OCI-LY7 (cell line): ENCODE results near the gene SMAD6. TPM values are rescaled to one million over a fixed set of nuclear protein-coding genes. Genes with fewer than 3 reads are reported as not detected.

Source experiments
- BruUV-seq: library from RNA; stranded (reverse); fragments of 400-500 nt; replicated peaks from 2 replicates; lab custom pipeline; 2021; lab: Mats Ljungman, UMichigan
- CTCF ChIA-PET: fragments of 300-600 bp; sonication (Branson Sonifier 250); formaldehyde crosslinking; loops from one replicate; lab custom pipeline; 2022; ENCODE audit warnings: antibody characterized with exemption; ENCODE audit not compliant: unreplicated experiment; lab: Charles Lee
- POLR2A ChIA-PET: fragments of 300-600 bp; sonication (Branson Sonifier 250); formaldehyde crosslinking; loops from one replicate; lab custom pipeline; 2022; ENCODE audit warnings: antibody characterized with exemption; lab: Charles Lee
- DNase-seq: peaks from one replicate; pipeline ENCODE4 v3.0.0-alpha.2; 2015; ENCODE audit warnings: low spot score
- H2AFZ ChIP-seq: fragments of 200-600 bp; sonication (generic), shearing (Covaris generic); 2 replicates; pipeline ENCODE4 v1.6.1; 2014; ENCODE audit warnings: mild to moderate bottlenecking, antibody characterized with exemption, low read length, moderate library complexity
- H3K27ac ChIP-seq: fragments of 200-600 bp; sonication (generic); 2 replicates; pipeline ENCODE4 v1.5.1; 2014; ENCODE audit warnings: mixed run types, low read depth, mild to moderate bottlenecking, moderate library complexity, low read length, inconsistent platforms; ENCODE audit not compliant: poor library complexity, severe bottlenecking
- H3K36me3 ChIP-seq: fragments of 200-600 bp; sonication (generic); 2 replicates; pipeline ENCODE4 v1.6.1; 2014; ENCODE audit warnings: mild to moderate bottlenecking, antibody characterized with exemption, low read length, moderate library complexity, mixed read lengths; ENCODE audit not compliant: insufficient read depth
- H3K4me1 ChIP-seq: fragments of 200-600 bp; sonication (generic); 2 replicates; pipeline ENCODE4 v1.5.1; 2014; ENCODE audit warnings: mild to moderate bottlenecking, low read length; ENCODE audit not compliant: insufficient read depth, poor library complexity, severe bottlenecking
- H3K4me2 ChIP-seq: fragments of 200-600 bp; sonication (generic); 2 replicates; pipeline ENCODE4 v1.6.1; 2014; ENCODE audit warnings: mild to moderate bottlenecking, low read length
- H3K4me3 ChIP-seq: fragments of 200-600 bp; sonication (generic); 2 replicates; pipeline ENCODE4 v1.5.1; 2014; ENCODE audit warnings: mild to moderate bottlenecking, low read depth, low read length; ENCODE audit not compliant: poor library complexity, severe bottlenecking
- H3K79me2 ChIP-seq: fragments of 200-600 bp; sonication (generic); 2 replicates; pipeline ENCODE4 v1.6.1; 2016; ENCODE audit warnings: low read depth, mild to moderate bottlenecking, low read length, moderate library complexity, mixed read lengths; ENCODE audit not compliant: insufficient read depth
- H3K9me2 ChIP-seq: fragments of 200-600 bp; sonication (generic); 2 replicates; pipeline ENCODE4 v1.6.1; 2016; ENCODE audit warnings: mild to moderate bottlenecking, low read length, mixed read lengths; ENCODE audit not compliant: insufficient read depth
- H3K9me3 ChIP-seq: fragments of 200-600 bp; sonication (generic); 2 replicates; pipeline ENCODE4 v1.6.1; 2014; ENCODE audit warnings: mild to moderate bottlenecking, mixed run types, low read length, mixed read lengths
- H4K20me1 ChIP-seq: fragments of 200-600 bp; sonication (generic); 2 replicates; pipeline ENCODE4 v1.6.1; 2014; ENCODE audit warnings: mild to moderate bottlenecking, antibody characterized with exemption, low read length, moderate library complexity, mixed read lengths; ENCODE audit not compliant: insufficient read depth
- CTCF ChIP-seq: fragments of 200-600 bp; sonication (generic); conservative IDR thresholded peaks from 2 replicates; pipeline ENCODE4 v1.5.1; 2014; ENCODE audit warnings: mild to moderate bottlenecking, antibody characterized with exemption, low read length, moderate library complexity, mixed read lengths
- EZH2phosphoT487 ChIP-seq: fragments of 200-600 bp; sonication (generic); IDR thresholded peaks from 2 replicates; pipeline ENCODE4 v1.6.1; 2018; ENCODE audit warnings: low read depth, borderline replicate concordance, mild to moderate bottlenecking, mixed run types, antibody characterized with exemption, low read length, moderate library complexity, mixed read lengths
- intact Hi-C: fragments of 100-400 bp; cut with micrococcal nuclease; formaldehyde crosslinking; loops from one replicate; pipeline ENCODE4 v1.10.0; 2022; ENCODE audit not compliant: unreplicated experiment
- total RNA-seq, 2 experiments: library from RNA; depleted of rRNA in 1 of 2; stranded (reverse); fragments of >200 nt in 1 of 2; shearing (Covaris generic) in 1 of 2; gene quantifications; 2 replicates each; pipeline ENCODE4 v1.2.3, GENCODE V29; 2014 to 2022

The SMAD6 gene
- total RNA-seq, 2 experiments from 2014 or later, result 14.6 to 16.1 TPM

- DNase-seq, result no peak
- no peak for TF ChIP-seq CTCF
- no peak for TF ChIP-seq EZH2phosphoT487
- Histone ChIP-seq H3K4me3 (no peak overlapping the region), H3K79me2 (no peaks in the 10 kb centered on the region), H3K27ac (peak overlapping the region; percentile 34), H3K4me1 (peaks cover 15% of the 10 kb centered on the region), H3K9me2 (no peaks in the 10 kb centered on the region), H2AFZ (peak overlapping the region; percentile 81; the same call in 1 of the 2 replicates), H3K4me2 (peak overlapping the region; percentile 50), H4K20me1 (no peaks in the 10 kb centered on the region), H3K36me3 (no peaks in the 10 kb centered on the region), H3K9me3 (no peaks in the 10 kb centered on the region)
- CTCF ChIA-PET, result no interaction called here
- POLR2A ChIA-PET, result interaction anchor here (0.5 to 0.8 kb wide), 2 partner anchors 49 to 202 kb away, joined by 3 to 5 read pairs; no protein-coding TSS in a partner anchor
- intact Hi-C loops, result no loop called here
- no TSS peak for BruUV-seq
Measured at GRCh38 chr15:66672867-66673266, 29.2 kb upstream of the SMAD6 start.

- Histone ChIP-seq H3K9me2 (no peaks in the 10 kb centered on the region), H3K36me3 (no peaks in the 10 kb centered on the region), H3K27ac (peak overlapping the region; percentile 34), H3K9me3 (no peaks in the 10 kb centered on the region), H2AFZ (peak overlapping the region; percentile 81; the same call in 1 of the 2 replicates), H3K4me2 (peak overlapping the region; percentile 50), H3K4me3 (no peak overlapping the region), H4K20me1 (no peaks in the 10 kb centered on the region), H3K4me1 (peaks cover 15% of the 10 kb centered on the region), H3K79me2 (no peaks in the 10 kb centered on the region)
- TF ChIP-seq EZH2phosphoT487, result no peak
- TF ChIP-seq CTCF, result no peak
- peak; percentile 84 for DNase-seq
- intact Hi-C loops, result no loop called here
- POLR2A ChIA-PET, result interaction anchor here (0.5 to 0.8 kb wide), 3 partner anchors 47 to 202 kb away, joined by 3 to 5 read pairs (median 3); no protein-coding TSS in a partner anchor
- no TSS peak for BruUV-seq
- CTCF ChIA-PET, result no interaction called here
Measured at GRCh38 chr15:66673410-66674322, 28.4 kb upstream of the SMAD6 start.

- Histone ChIP-seq H4K20me1 (no peaks in the 10 kb centered on the region), H3K4me2 (no peak overlapping the region), H3K36me3 (no peaks in the 10 kb centered on the region), H3K9me2 (no peaks in the 10 kb centered on the region), H3K4me3 (no peak overlapping the region), H2AFZ (no peak overlapping the region), H3K4me1 (peaks cover 15% of the 10 kb centered on the region), H3K27ac (no peak overlapping the region), H3K79me2 (no peaks in the 10 kb centered on the region), H3K9me3 (no peaks in the 10 kb centered on the region)
- POLR2A ChIA-PET, result no interaction called here
- CTCF ChIA-PET, result no interaction called here
- BruUV-seq, result no TSS peak
- no peak for TF ChIP-seq EZH2phosphoT487
- no peak for TF ChIP-seq CTCF
- intact Hi-C loops, result no loop called here
- no peak for DNase-seq
Measured at GRCh38 chr15:66674756-66675155, 27.3 kb upstream of the SMAD6 start.
